HCT116 (cell line): Measurements from ENCODE around the gene CHRNA9. TPM values are rescaled to one million over a fixed set of nuclear protein-coding genes. Genes with fewer than 3 reads are reported as not detected.

Experiments used
- ATAC-seq: fragments of 200-7000 bp; cut with Tn5 transposase; 2 replicates; pipeline ENCODE4 v1.9.1; 2020; ENCODE audit warnings: mild to moderate bottlenecking, moderate library complexity
- BruUV-seq: library from RNA; stranded (reverse); fragments of 400-500 nt; replicated peaks from 2 replicates; lab custom pipeline; 2021; lab: Mats Ljungman, UMichigan
- CTCF ChIA-PET: fragments of 300-600 bp; sonication (Branson Sonifier 250); formaldehyde crosslinking; loops from one replicate; lab custom pipeline; 2021; ENCODE audit warnings: antibody characterized with exemption; lab: Charles Lee
- POLR2A ChIA-PET: fragments of 300-600, 350-600 bp; sonication (Branson Sonifier 250); formaldehyde crosslinking; loops from one replicate; lab custom pipeline; 2021; ENCODE audit warnings: antibody characterized with exemption; lab: Charles Lee
- RAD21 ChIA-PET, 2 experiments: fragments of 300-600 bp; sonication (Branson Sonifier 250); formaldehyde crosslinking; loops; one replicate each; lab custom pipeline; 2023; ENCODE audit warnings: low total read pairs in 2 of 2; ENCODE audit not compliant: uncharacterized antibody in 2 of 2, unreplicated experiment in 2 of 2, low non-redundant PET in 1 of 2; lab: Charles Lee
- DNase-seq: peaks from one replicate; pipeline ENCODE4 v3.0.0-alpha.2; 2010; ENCODE audit warnings: low read depth, low spot score
- H2AFZ ChIP-seq: fragments of 200-600 bp; shearing (Covaris generic), sonication (generic); 2 replicates; pipeline ENCODE4 v1.6.1; 2017; ENCODE audit warnings: low read depth, mixed run types, mixed read lengths, antibody characterized with exemption, low read length; ENCODE audit not compliant: poor library complexity, severe bottlenecking
- H3K27ac ChIP-seq: 2 replicates; pipeline ENCODE4 v1.5.1; 2012; ENCODE audit warnings: low read depth, low read length
- H3K27me3 ChIP-seq: fragments of 200-600 bp; sonication (generic); 2 replicates; pipeline ENCODE4 v1.6.1; 2016; ENCODE audit warnings: mixed run types, low read length, mixed read lengths; ENCODE audit not compliant: insufficient read depth
- H3K36me3 ChIP-seq, 2 experiments: fragments of 200-500 bp in 1 of 2; fragments of 200-600 bp in 1 of 2; sonication (Bioruptor generic) in 1 of 2; sonication (generic) in 1 of 2; 2 replicates each; pipeline versions ENCODE4 v1.5.1 to v1.6.1; 2014 to 2016; ENCODE audit warnings: low read length in 2 of 2, inconsistent platforms in 1 of 2, mixed read lengths in 1 of 2, mixed run types in 1 of 2; ENCODE audit not compliant: insufficient read depth in 2 of 2, control insufficient read depth in 1 of 2
- H3K4me1 ChIP-seq, 2 experiments: fragments of 200-600 bp in 1 of 2; sonication (generic) in 1 of 2; 2 replicates each; pipeline versions ENCODE4 v1.5.1 to v1.6.1; 2012 to 2017; ENCODE audit warnings: low read length in 2 of 2, inconsistent platforms in 1 of 2, mild to moderate bottlenecking in 1 of 2, mixed read lengths in 1 of 2, mixed run types in 1 of 2, moderate library complexity in 1 of 2; ENCODE audit not compliant: insufficient read depth in 2 of 2, control insufficient read depth in 1 of 2
- H3K4me2 ChIP-seq: fragments of 200-600 bp; sonication (generic); 2 replicates; pipeline ENCODE4 v1.6.1; 2017; ENCODE audit warnings: mixed run types, low read length, mixed read lengths
- H3K4me3 ChIP-seq, 2 experiments: fragments of 200-600 bp in 1 of 2; sonication (generic) in 1 of 2; replicated peaks in 1 of 2; 2 replicates each; pipeline ENCODE4 v1.5.1; 2011 to 2016; ENCODE audit warnings: low read length in 2 of 2, control low read depth in 1 of 2, low read depth in 1 of 2, mild to moderate bottlenecking in 1 of 2, mixed read lengths in 1 of 2, mixed run types in 1 of 2
- H3K79me2 ChIP-seq: fragments of 200-600 bp; sonication (generic); 2 replicates; pipeline ENCODE4 v1.6.1; 2017; ENCODE audit warnings: mild to moderate bottlenecking, mixed run types, low read length, moderate library complexity, mixed read lengths; ENCODE audit not compliant: insufficient read depth
- H3K9ac ChIP-seq: fragments of 200-600 bp; sonication (generic); 2 replicates; pipeline ENCODE4 v1.6.1; 2016; ENCODE audit warnings: low read length, mixed read lengths
- H3K9me2 ChIP-seq: fragments of 200-600 bp; sonication (generic), shearing (Covaris generic); 2 replicates; pipeline ENCODE4 v1.6.1; 2017; ENCODE audit warnings: mixed run types, mild to moderate bottlenecking, moderate library complexity; ENCODE audit not compliant: insufficient read depth
- H3K9me3 ChIP-seq, 2 experiments: fragments of 200-500 bp in 1 of 2; fragments of 200-600 bp in 1 of 2; sonication (Bioruptor generic) in 1 of 2; sonication (generic) in 1 of 2; 2 replicates each; pipeline ENCODE4 v1.6.1; 2014 to 2017; ENCODE audit warnings: low read length in 2 of 2, mixed read lengths in 2 of 2, inconsistent platforms in 1 of 2, low read depth in 1 of 2, mild to moderate bottlenecking in 1 of 2, mixed run types in 1 of 2, moderate library complexity in 1 of 2; ENCODE audit not compliant: control insufficient read depth in 1 of 2, insufficient read depth in 1 of 2
- H4K20me1 ChIP-seq: fragments of 200-600 bp; sonication (generic), shearing (Covaris generic); 2 replicates; pipeline ENCODE4 v1.6.1; 2017; ENCODE audit warnings: mixed run types, mild to moderate bottlenecking, moderate library complexity; ENCODE audit not compliant: insufficient read depth
- CEBPB ChIP-seq: IDR thresholded peaks from 2 replicates; pipeline ENCODE4 v1.6.1; 2012; ENCODE audit warnings: low read depth
- JUND ChIP-seq: IDR thresholded peaks from 2 replicates; pipeline ENCODE4 v1.6.1; 2012
- POLR2A ChIP-seq: IDR thresholded peaks from 2 replicates; pipeline ENCODE4 v1.7.0; 2011; ENCODE audit warnings: borderline replicate concordance; ENCODE audit not compliant: insufficient read depth, insufficient read length; ENCODE audit errors: extremely low read depth
- POLR2AphosphoS5 ChIP-seq: IDR thresholded peaks from 2 replicates; pipeline ENCODE4 v1.6.1; 2011; ENCODE audit warnings: mild to moderate bottlenecking, low read depth, low read length, moderate library complexity
- SRF ChIP-seq: IDR thresholded peaks from 2 replicates; pipeline ENCODE4 v1.6.1; 2012; ENCODE audit warnings: low read depth
- TCF7L2 ChIP-seq: IDR thresholded peaks from 2 replicates; pipeline ENCODE4 v1.7.0; 2011; ENCODE audit warnings: borderline replicate concordance, inconsistent platforms; ENCODE audit not compliant: insufficient read depth, insufficient read length; ENCODE audit errors: extremely low read depth
- YY1 ChIP-seq: IDR thresholded peaks from 2 replicates; pipeline ENCODE4 v1.6.1; 2011; ENCODE audit warnings: low read length, low read depth, moderate library complexity, mild to moderate bottlenecking; ENCODE audit not compliant: insufficient replicate concordance; ENCODE audit errors: extremely low read depth
- ZFX ChIP-seq: fragments of 450-650 bp; IDR thresholded peaks from 2 replicates; pipeline ENCODE4 v1.6.1; 2017
- ZNF274 ChIP-seq: fragments of 200-500 bp; sonication (Bioruptor generic); IDR thresholded peaks from 2 replicates; pipeline ENCODE4 v1.6.1; 2014; ENCODE audit warnings: mild to moderate bottlenecking, low read depth, low read length, inconsistent platforms
- intact Hi-C: fragments of 100-400 bp; cut with micrococcal nuclease; formaldehyde crosslinking; loops from 2 replicates; pipeline ENCODE4 v1.10.0; 2022
- total RNA-seq: library from RNA; stranded (reverse); gene quantifications from one replicate; pipeline ENCODE4 v1.2.1, GENCODE V29; 2021; ENCODE audit not compliant: unreplicated experiment
- TF ChIP-seq, protein P1 (sequence below): IDR thresholded peaks from 2 replicates; pipeline ENCODE4 v1.6.1; 2012
- TF ChIP-seq, protein P2 (sequence below): IDR thresholded peaks from 2 replicates; pipeline ENCODE4 v1.6.1; 2012; ENCODE audit warnings: low read depth

The CHRNA9 gene
- total RNA-seq, 1 experiment from 2014 or later = not detected

DNA sequence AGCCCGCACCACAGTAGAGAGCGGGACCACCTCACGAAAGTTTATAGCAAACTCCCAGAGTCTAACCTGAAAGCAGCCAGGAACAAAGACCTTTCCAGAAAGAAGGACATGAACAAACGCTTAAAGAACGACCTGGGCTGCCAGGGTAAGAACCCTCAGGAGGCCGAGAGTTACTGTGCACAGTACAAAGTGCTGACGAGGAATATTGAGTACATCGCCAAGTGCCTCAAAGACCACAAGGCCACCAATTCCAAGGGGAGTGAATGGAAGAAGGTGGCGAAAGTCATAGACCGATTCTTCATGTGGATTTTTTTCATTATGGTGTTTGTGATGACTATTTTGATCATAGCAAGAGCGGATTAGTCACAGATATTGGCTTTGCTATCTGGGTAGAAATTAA lies 19.0 kb downstream of the CHRNA9 start:
- Histone ChIP-seq H3K27ac (no peak overlapping the region), H3K4me1 (no peaks in the 10 kb centered on the region), H3K4me2 (no peak overlapping the region), H3K9me3 (no peaks in the 10 kb centered on the region), H3K4me3 (no peak overlapping the region), H2AFZ (no peak overlapping the region), H3K9me2 (no peaks in the 10 kb centered on the region), H3K36me3 (no peaks in the 10 kb centered on the region), H3K9ac (no peak overlapping the region), H3K79me2 (no peaks in the 10 kb centered on the region), H3K27me3 (no peaks in the 10 kb centered on the region), H4K20me1 (no peaks in the 10 kb centered on the region)
- no peak for ATAC-seq
- ChIA-PET POLR2A (no interaction called here), RAD21 (no interaction called here), CTCF (no interaction called here)
- no TSS peak for BruUV-seq
- TF ChIP-seq POLR2A (no peak), POLR2AphosphoS5 (no peak), CEBPB (no peak), ZNF274 (no peak), TCF7L2 (no peak), ZFX (no peak), JUND (no peak), YY1 (no peak), SRF (no peak)
- TF ChIP-seq, protein P1, sequence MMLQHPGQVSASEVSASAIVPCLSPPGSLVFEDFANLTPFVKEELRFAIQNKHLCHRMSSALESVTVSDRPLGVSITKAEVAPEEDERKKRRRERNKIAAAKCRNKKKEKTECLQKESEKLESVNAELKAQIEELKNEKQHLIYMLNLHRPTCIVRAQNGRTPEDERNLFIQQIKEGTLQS = no peak
- TF ChIP-seq, protein P2, sequence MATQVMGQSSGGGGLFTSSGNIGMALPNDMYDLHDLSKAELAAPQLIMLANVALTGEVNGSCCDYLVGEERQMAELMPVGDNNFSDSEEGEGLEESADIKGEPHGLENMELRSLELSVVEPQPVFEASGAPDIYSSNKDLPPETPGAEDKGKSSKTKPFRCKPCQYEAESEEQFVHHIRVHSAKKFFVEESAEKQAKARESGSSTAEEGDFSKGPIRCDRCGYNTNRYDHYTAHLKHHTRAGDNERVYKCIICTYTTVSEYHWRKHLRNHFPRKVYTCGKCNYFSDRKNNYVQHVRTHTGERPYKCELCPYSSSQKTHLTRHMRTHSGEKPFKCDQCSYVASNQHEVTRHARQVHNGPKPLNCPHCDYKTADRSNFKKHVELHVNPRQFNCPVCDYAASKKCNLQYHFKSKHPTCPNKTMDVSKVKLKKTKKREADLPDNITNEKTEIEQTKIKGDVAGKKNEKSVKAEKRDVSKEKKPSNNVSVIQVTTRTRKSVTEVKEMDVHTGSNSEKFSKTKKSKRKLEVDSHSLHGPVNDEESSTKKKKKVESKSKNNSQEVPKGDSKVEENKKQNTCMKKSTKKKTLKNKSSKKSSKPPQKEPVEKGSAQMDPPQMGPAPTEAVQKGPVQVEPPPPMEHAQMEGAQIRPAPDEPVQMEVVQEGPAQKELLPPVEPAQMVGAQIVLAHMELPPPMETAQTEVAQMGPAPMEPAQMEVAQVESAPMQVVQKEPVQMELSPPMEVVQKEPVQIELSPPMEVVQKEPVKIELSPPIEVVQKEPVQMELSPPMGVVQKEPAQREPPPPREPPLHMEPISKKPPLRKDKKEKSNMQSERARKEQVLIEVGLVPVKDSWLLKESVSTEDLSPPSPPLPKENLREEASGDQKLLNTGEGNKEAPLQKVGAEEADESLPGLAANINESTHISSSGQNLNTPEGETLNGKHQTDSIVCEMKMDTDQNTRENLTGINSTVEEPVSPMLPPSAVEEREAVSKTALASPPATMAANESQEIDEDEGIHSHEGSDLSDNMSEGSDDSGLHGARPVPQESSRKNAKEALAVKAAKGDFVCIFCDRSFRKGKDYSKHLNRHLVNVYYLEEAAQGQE = no peak
- intact Hi-C loops = no loop called here
- no peak for DNase-seq
